SIG-M5 (cell line): ENCODE data around the gene AFAP1L1.
"Not testable (repeated sequence)": the region's sequence is repeated elsewhere in the genome, so short reads cannot be mapped to it uniquely, and the experiment has no call there.

Experiments used
- DNase-seq: peaks from one replicate; lab custom pipeline; 2025; lab: John Stamatoyannopoulos, UW

AFAP1L1 gene

DNA sequence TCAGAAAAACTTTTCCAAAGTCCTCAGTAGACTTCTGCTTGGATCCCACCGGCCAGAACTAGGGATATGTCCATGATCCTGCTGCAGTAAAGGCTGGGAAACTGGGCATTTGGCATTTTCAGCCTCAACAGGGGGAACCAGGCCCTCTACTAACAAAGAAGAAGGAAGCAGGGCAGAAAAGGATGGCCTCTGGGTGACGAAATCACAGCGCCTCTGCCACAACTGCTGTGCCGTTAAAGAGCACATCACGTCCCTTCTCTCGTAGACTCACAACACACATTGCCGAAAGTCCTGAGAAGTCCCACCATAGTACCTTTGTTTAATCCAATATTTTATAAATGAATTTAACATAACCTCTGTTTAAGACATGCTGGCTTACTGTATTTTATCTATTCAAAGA is 10.4 kb upstream of the AFAP1L1 start:
- DNase-seq, result no peak

DNA sequence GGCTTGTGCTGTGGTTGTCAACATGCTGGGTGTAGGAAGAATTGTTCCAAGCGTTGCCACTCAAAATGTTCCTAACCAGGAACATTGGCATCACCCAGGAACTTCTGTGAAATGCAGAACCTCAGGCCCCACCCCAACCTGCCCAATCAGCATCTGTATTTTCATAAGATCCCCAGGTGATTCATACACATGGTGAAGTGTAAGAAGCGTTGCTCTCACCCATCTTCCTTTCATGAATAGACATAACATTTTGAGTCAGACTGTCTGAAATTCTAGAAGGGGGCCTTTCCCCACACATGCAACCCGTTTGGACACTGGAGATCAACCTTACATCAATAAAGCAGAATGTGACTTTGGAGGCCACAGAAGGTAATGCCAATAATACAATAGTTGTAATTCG is 9.3 kb upstream of the AFAP1L1 start:
- no peak for DNase-seq

DNA sequence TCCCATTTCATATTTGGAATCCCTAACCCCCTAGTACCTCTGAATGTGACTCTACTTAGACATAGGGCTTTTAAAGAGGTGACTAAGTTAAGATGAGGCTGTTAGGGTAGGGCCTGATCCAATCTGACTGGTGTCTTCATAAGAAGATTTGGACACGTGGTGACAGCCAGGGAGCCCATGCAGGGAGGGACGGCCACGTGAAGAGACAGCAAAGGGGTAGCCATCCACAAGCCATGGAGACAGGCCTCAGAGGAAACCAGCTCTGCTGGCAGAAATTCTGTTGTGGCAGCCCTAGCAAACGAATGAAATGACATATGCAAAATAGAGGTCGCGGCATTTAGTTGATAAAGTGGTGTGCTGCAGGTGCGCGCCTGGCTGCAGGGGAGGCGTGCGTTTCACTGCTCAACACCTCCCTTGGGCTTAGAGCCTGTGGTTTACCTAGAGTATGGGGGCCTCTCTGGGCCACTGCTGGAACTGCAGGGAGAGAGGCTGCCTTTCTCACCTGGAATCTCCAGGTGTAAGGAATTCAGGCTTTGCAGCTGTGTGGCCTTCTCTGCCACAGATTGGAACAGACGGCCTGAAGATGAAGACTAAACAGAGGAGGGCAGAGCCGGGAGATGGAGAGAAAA is 7.1 kb upstream of the AFAP1L1 start:
- DNase-seq, result no peak

DNA sequence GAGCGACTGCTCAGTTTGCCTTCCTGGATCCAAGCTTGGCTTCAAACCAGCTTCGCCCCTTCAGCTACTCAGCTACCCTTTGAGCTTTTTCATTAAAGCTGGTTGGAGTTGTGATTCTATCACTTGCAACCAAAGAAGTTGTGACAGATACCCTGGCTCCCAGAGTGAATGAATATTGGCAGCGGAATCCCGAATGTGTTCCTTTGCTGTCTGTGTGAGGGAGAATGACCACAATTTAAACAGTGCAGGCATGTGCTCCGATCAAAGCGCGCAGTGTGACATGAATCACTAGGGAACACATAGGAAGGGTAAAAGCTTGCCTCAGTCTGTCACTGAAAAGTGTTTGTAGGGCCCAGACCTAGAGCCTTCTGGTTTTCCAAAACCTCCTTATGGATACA is 6.6 kb upstream of the AFAP1L1 start:
- DNase-seq, result no peak

DNA sequence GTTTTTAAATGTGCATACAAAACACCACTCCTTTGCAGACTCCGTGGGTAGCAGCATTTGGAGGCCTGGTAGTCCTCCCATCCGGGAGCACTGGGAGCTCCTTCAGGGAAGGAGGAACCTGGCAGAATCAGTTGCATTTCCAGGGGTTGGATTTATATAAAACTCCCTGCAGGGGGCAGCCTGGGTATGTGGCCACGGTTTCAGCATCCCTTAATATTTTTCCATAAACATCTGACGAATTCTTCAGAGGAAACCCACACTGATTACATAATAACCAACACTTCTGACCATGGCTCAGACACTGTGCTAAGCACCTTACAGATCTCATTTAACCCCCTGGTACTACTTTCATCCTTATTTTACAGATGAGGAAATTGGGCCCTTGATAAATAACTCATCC is 6.1 kb upstream of the AFAP1L1 start:
- no peak for DNase-seq

DNA sequence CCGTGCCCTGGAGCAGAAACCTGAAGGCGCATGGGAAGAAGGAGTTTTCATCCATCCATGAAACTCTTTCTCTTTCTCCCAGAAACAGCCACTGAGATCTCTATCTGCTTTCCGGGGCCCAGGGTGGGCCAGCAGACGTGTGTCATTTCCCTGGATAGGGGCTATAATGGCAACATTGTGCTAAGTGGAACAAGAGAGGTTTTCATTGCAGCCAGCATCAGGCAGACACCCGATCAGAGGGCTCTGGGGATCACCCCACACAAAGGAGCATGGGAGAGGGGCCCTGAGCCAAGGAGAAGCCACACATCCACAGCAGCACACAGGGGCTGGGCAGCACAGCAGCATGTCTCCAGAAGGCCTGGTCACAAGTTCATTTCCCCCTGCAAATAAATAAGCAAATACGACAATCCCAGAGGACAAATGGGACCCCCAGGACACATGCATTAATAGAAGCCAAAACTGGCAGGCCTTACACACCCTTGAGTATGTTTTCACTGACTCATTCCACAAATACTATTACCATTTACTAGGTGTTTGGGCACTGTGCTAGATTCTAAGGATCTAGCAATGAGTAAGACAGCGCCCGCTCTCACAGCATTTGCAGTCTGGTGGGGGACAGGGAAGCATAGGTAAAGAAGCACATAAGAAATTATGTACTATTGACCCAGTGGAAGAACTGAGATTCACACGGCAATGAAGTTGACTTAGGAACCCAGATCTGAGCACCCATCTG is 4.3 kb upstream of the AFAP1L1 start:
- no peak for DNase-seq

DNA sequence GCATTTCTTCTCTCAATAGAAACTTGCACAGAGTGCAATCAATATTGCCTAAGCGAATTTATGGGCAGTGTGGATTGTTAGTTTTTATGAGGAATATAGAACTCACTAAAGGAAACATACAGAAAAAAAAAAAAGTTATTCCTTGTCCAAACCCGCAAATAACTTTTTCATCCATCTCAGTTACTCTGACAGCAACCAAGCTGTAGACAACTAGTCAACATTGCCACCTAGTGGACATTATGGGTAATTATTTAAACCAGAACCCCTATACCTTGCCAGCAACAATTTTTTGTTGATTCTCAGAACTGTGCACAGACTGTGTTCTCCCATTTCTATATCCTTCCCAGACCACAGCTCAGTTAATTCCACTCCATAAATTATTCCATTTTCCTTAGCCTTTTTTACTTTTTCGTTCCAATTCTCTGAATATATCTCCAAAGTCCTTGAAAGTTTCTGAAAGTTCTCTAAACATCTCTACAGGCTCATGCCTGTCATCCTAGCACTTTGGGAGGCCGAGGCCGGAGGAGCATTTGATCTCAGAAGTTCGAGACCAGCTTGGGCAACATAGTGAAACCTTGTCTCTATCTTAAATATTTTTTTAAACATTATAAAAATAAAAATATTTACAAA is 2.6 kb upstream of the AFAP1L1 start:
- no peak for DNase-seq

DNA sequence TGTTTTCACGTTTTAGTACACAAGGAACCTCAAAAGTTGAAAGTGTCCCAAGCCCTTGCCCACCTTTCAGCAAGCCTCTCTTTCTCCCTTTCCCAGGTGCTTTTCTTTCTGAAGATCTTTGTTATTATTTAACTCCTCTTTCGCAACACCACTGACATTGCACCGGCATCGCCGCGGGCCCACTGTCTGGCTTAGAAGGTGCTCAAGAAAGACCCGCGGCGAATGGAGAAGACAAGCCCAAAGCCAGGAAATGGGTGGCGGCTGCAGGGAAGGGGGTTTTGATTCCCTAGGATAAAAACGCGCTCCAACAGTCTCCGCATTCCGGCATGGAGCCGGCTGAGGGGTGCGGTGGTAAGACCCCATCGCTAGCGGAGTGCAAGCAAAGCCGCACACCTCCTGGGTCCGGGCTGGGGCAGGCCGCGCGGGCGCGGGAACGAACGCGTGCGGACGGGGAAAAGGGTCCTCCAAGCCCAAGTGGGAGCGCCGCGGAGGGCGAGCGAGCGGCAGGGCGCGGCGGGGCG is 404 bp upstream of the AFAP1L1 start:
- DNase-seq, result no peak

DNA sequence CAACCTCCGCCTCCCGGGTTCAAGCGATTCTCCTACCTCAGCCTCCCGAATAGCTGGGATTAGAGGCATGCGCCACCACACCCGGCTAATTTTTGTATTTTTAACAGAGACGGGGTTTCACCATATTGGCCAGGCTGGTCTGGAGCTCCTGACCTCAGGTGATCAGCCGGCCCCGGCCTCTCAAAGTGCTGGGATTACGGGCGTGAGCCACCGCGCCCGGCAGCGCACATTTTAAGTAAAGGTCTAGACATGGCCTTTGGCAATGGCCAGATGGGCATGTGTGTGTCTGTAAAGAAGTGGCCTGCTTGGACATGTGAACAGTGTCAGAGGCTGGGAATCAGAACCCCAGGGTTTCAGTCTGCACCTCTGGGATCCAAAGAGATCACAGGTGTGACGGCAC is 1.1 kb downstream of the AFAP1L1 start:
- DNase-seq, result not testable (repeated sequence)

DNA sequence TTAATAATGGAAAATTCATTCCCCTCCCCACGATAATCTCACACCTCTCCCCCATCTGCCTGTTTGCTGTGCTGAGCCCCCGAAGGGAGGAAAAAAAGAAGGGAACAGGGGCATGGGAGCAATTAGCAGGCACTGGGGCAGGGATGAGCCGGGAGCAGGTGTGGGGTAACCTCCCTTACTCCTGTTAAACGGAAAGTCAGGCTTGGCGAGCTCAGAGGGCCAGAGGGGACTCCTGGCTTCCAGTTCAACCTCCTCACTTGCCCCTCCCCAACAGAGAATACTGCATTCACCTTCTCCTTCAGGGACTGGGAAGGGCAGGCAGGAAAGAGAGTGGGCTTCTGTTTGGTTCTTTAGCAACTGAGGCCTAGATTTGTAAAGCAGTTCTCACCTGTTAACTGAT is 1.6 kb downstream of the AFAP1L1 start:
- no peak for DNase-seq

DNA sequence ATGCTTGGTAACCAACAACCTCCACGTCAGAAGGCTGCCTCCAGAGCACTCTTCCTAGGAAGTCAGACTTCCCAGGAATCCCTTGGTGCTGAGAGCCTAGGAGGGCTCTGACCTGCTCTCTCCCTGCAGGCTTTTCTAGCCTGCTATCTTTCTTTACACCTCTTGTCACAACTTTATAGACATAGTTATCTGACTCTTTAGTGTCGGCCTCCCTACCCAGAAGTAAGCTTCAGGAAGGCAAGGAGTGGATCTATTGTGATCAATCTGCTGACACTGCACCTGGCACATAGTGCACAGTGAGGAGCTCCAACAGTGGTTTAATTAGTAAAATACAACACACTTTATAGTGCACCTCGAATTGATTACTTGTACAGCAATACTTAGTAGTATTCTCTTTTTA is 2.3 kb downstream of the AFAP1L1 start:
- DNase-seq, result no peak

DNA sequence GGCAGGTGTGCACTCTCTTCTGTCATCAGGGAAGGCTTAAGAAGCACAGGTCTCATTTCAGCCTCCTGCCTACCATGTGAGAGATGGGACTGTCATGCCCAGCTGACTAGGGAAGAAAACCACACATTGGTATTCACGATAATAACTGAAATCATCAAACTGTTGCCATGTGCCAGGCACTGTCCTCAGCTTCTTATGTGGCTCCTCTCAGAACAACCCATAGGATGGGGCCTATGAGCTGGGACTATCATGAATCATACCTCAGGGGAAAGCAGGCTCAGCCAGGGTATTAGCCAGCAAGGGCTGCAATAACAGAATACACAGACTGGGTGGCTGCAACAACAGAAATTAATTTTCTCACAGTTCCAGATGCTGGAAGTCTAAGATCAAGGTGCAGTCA is 3.3 kb downstream of the AFAP1L1 start:
- DNase-seq, result no peak

DNA sequence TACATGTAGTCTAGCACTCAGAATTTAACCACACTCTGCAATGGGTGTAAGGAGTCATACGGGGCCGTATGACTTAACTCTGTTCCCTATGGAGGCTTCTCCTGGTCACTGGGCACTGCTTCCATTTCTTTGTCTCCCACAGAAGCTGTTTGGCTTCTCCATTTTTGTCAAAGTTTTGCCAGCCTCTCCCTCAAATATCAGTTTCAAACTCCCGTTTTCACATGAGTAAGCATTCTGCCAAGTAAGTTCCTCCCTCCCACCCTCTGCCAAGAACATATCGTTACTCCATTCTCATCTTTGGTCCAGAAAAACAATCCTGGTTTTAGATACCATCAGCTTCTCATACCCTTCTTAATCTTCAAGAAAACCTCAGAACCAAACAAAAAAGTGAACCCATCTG is 6.1 kb downstream of the AFAP1L1 start:
- DNase-seq, result no peak

DNA sequence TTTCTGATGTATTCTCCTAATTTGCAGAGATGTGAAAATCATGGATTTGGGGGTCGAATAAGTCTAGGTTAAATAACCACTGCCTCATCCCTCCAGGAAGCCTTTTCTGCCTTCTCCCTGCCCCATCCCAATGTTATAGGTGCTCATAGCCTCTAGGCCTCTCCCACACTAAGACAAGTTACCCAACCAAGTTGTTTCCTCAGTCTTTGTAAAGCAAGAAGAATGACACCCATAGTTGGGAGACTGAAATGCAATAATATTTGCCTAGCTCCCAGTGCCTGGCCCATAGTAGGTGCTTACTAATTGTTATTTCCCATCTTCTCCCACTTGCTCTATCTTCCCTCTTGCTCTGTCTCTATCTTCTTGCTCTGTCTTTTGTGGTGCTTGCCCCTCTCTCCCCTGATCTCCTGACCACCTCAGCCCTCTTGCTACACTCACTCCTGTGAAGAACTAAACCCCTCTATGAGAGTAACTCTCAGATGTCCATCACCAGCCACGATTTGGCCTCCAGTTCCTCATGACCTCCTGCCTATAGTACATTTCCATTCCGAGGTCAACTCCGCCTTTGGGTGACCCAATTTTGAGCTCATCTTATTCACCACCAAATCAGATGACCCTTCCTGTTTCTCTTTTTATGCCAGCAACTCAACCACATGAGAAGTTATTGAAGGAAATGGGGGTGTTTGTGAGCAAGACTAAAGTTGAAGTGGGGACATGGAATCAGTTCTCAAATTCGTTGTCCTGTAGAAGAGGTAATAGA is 7.0 kb downstream of the AFAP1L1 start:
- no peak for DNase-seq

DNA sequence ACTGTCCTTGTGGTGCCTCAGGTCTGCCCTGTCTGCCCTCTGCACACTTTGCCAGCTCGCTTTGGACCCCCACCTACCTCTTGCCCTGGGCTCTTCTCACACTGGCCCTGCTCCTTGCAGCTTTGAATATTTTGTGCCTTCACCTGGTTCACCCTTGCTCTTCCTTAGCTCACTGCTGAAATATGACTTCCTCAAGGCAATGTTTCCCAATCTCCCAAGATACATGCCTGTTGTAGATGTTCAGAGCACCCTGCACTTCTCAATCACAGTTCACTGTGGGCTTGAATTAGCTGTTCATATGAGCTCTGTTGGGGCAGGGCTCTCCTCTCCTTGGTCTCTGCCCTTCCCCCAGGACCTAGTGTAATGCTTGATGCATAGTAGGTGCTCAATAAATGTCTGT is 8.0 kb downstream of the AFAP1L1 start:
- no peak for DNase-seq

DNA sequence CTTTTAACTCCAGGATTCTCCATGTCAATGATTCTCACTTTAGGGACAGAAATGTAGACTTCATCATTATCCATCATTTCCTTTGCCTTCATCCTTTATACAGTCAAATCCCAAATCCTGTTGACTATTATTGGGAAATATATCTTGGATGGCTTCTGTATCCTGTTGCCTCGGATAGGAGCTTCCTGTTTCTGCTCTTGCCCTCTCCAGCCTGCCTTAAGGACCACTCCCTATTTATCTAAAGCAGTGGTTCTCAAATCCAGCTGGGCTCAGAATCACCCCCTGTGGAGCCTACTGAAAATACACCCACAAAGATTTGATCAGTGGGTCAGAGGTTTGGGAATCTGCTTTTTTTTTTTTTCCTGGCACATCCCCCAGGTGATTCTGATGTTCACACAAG is 8.5 kb downstream of the AFAP1L1 start:
- DNase-seq, result no peak

DNA sequence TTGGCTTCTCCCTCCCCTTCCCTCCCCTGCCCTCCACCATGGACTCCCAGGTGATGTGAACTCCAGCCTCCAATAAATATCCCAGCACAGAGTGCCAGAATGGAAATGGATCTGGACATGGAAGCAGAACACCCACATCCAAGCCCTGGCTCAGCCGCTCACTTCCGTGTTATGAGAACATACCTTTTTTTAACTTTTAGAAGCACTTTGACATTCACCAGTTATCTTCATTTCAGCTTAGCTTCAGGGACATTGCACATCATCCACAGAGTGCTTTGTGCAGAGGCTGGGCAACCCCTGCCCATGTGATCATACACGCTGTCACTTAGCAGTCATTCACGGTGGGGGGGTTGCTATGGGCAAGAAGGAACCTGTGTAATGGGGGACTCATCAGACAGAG is 9.1 kb downstream of the AFAP1L1 start:
- no peak for DNase-seq

DNA sequence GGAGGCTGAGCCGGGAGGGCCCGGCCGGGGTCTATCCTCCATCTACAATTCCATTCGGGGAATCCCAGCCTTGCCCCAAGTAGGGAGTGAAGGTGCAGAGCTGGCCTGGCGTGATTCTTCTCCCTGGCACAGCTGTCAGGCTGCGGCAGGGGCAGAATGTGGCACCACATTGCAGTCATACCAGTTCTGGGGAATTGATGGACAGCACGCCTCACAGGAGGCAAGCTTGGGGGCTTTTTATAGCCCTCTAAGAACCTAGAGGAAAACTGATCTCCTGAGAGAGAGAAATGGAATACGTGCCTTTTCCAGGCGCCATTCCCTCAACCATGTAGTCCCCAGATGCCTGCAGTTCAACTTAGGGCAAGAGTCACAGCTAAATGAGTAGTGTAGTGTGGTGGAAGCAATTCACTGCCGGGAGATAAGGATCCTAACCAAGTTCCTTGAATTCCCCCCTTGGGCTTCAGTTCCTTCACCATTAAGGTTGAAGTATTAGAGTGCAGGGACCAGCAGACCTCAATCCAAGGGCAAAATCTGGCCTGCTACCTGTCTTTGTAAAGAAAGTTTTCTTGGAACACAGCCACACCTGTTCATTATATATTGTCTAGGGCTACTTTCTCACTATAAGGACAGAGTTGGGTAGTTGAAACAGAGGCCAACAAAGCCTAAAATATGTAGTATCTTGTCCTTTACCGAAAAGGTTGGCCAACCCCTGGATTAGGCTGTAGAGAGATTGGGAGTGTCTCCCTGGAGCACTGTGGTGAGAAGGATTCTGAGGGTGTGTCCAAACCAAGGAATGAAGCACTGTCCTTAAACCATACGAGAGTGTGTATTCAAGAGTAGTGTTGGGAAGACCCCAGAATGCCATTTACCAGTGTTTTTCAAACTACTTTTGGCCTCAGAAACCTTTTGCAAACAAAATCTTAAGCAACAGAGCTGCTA is 10.6 kb downstream of the AFAP1L1 start:
- DNase-seq, result no peak

DNA sequence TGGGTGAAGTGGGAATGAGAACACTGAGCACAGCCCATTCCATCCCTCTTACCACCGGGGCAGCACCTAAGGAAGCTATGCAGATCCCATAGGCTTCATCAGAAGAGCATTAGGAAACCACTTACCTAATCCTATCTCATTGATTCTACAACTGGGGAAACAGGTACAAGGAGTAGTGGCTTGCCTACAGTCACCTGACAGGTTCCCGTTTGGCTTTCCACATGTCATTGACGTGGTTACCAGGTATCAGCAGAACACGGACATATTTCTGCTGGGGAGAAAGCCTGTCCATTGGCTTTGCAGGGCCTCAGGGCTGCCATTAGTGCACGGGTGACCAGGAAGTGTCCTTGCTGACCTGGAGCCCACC is 11.3 kb downstream of the AFAP1L1 start:
- no peak for DNase-seq

DNA sequence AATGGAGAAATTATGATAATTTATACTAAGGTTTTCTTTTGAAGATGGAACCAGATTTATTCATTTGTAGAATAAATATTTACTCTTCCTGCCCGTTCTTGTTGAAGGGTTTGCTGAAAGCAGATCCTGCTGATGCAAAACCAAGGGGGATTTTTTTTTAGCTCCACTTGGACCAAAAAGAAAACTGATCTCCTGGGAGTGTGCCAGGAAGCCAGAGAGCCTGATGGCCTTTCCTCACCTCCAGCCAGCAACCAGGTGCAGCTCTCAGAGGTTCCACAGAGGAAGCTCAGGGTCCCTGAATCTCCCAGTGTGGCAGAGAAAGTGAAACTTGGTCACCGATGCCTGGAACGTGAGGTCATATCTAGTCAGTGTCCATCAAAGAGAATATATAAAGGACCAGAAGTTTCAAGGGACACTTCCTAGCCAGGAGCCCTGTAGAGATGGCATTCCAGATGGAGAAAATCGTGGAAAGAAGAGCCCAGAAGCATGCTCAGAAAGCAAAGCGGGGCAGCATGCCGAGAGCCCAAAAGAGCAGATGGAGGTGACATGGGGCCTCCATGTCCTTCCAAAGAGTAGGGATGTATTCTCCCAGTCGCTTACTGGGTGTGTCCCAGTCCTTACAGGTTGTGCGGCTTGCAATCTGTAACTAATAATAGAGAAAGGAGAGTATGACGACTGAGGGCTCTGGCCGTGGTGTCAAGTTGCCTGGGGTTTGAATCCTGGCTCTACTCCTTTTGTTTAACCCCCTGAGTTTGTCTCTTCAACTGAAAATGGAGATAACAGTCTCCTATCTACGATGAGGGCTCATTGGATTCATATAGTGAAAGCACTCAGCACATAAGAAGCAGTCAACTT is 12.2 kb downstream of the AFAP1L1 start:
- DNase-seq, result no peak

DNA sequence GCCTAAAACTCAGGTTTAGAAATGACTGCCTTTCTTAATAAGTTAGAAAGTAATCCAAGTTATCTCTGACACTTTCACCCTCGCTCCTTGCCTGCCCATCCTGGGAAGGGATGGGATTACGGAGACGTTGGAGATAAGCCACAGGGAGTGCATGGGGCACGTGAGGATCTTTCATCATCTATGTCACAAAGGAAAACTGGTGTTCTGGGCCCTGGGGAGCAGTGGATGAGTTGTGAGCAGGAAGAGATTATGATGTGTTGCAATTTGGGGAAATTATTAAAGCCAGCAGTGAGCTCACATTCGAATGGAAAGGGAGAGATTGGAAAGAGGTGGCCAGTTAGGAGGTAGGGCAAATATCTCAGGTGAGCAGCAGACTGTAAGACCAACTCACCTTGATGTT is 12.8 kb downstream of the AFAP1L1 start:
- DNase-seq, result no peak
